ENCODE results near the gene GPR180. TPM values are rescaled to one million over a fixed set of nuclear protein-coding genes. Genes with fewer than 3 reads are reported as not detected.
A peak's percentile ranks its signal among the peaks of the same experiment; 100 is the strongest.

The GPR180 gene
- polyA plus RNA-seq, 3 donors = 1.0 to 1.1 (median 1.0) TPM

GRCh38 chr13:94660695-94661326, 59.2 kb downstream of the GPR180 start:
- H3K27ac ChIP-seq (ENCODE audit: low read depth in 1 of 2, low read length in 2 of 2) = no peak overlapping the region
- WGBS (ENCODE audit: insufficient coverage) = 20% methylated on average over 1 of the region's 6 CpGs
- Mint-ChIP-seq H3K4me1 (peaks cover 3% of the 10 kb centered on the region), H3K27ac (peak overlapping the region in 1 of 7 donors; percentile 9), H3K36me3 (no peaks in the 10 kb centered on the region), H3K4me3 (peak overlapping the region in 1 of 2 donors; percentile 46), H3K27me3 (ENCODE audit: low read depth in 3 of 3) (peaks cover 14 to 22% (median 17%) of the 10 kb centered on the region in 3 donors), H3K9me3 (peaks cover 0 to 3% (median 0%) of the 10 kb centered on the region in 7 donors)
- H3K4me1 ChIP-seq (ENCODE audit: control insufficient read depth in 1 of 2, insufficient read depth in 2 of 2, low read length in 2 of 2) = no peaks in the 10 kb centered on the region
- no peak overlapping the region for H3K4me2 ChIP-seq (replicated peaks; ENCODE audit: extremely low read depth, low read length, poor library complexity, severe bottlenecking)
- no peak for DNase-seq
- no peak overlapping the region for H3K9ac ChIP-seq (ENCODE audit: insufficient read depth, low read length, poor library complexity, severe bottlenecking)
- intact Hi-C loops (cut with micrococcal nuclease) = no loop called here
- H3K9me3 ChIP-seq (replicated peaks in 1 of 2; ENCODE audit: control insufficient read depth in 1 of 2, insufficient read depth in 1 of 2, low read length in 2 of 2) = no peaks in the 10 kb centered on the region
- H3K4me3 ChIP-seq (replicated peaks in 1 of 3; ENCODE audit: low read depth in 2 of 3, low read length in 3 of 3) = no peak overlapping the region
- H2AFZ ChIP-seq (ENCODE audit: insufficient read depth, low read depth, low read length, poor library complexity, severe bottlenecking) = no peak overlapping the region
- H3K36me3 ChIP-seq (replicated peaks in 1 of 2; ENCODE audit: control insufficient read depth in 1 of 2, insufficient read depth in 2 of 2, low read length in 2 of 2) = no peaks in the 10 kb centered on the region
- TF ChIP-seq CTCF (IDR thresholded peaks at IDR 0.05) = no peak
- no peaks in the 10 kb centered on the region for H3K79me2 ChIP-seq (ENCODE audit: insufficient read depth, low read length)
- peaks cover 14 to 25% of the 10 kb centered on the region in 2 donors for H3K27me3 ChIP-seq (ENCODE audit: control insufficient read depth in 2 of 2, insufficient read depth in 2 of 2, low read length in 2 of 2)
- no peaks in the 10 kb centered on the region for H4K20me1 ChIP-seq (ENCODE audit: insufficient read depth, low read length)

- Mint-ChIP-seq H3K4me3 (no peak overlapping the region), H3K27me3 (ENCODE audit: low read depth in 3 of 3) (peaks cover 16 to 22% (median 17%) of the 10 kb centered on the region in 3 donors), H3K4me1 (peaks cover 3% of the 10 kb centered on the region), H3K9me3 (peaks cover 0 to 2% (median 0%) of the 10 kb centered on the region in 7 donors), H3K27ac (no peak overlapping the region), H3K36me3 (no peaks in the 10 kb centered on the region)
- H3K36me3 ChIP-seq (replicated peaks in 1 of 2; ENCODE audit: control insufficient read depth in 1 of 2, insufficient read depth in 2 of 2, low read length in 2 of 2) = no peaks in the 10 kb centered on the region
- intact Hi-C loops (cut with micrococcal nuclease) = no loop called here
- WGBS (ENCODE audit: insufficient coverage) = 87% methylated on average over 3 of the region's 5 CpGs
- no peak for DNase-seq
- H3K4me1 ChIP-seq (ENCODE audit: control insufficient read depth in 1 of 2, insufficient read depth in 2 of 2, low read length in 2 of 2) = no peaks in the 10 kb centered on the region
- H3K27ac ChIP-seq (ENCODE audit: low read depth in 1 of 2, low read length in 2 of 2) = no peak overlapping the region
- H2AFZ ChIP-seq (ENCODE audit: insufficient read depth, low read depth, low read length, poor library complexity, severe bottlenecking) = no peak overlapping the region
- H3K9me3 ChIP-seq (replicated peaks in 1 of 2; ENCODE audit: control insufficient read depth in 1 of 2, insufficient read depth in 1 of 2, low read length in 2 of 2) = no peaks in the 10 kb centered on the region
- peaks cover 14 to 25% of the 10 kb centered on the region in 2 donors for H3K27me3 ChIP-seq (ENCODE audit: control insufficient read depth in 2 of 2, insufficient read depth in 2 of 2, low read length in 2 of 2)
- no peaks in the 10 kb centered on the region for H4K20me1 ChIP-seq (ENCODE audit: insufficient read depth, low read length)
- H3K4me2 ChIP-seq (replicated peaks; ENCODE audit: extremely low read depth, low read length, poor library complexity, severe bottlenecking) = no peak overlapping the region
- no peak overlapping the region for H3K9ac ChIP-seq (ENCODE audit: insufficient read depth, low read length, poor library complexity, severe bottlenecking)
- no peak for TF ChIP-seq CTCF (IDR thresholded peaks at IDR 0.05)
- H3K79me2 ChIP-seq (ENCODE audit: insufficient read depth, low read length) = no peaks in the 10 kb centered on the region
- H3K4me3 ChIP-seq (replicated peaks in 1 of 3; ENCODE audit: low read depth in 2 of 3, low read length in 3 of 3) = no peak overlapping the region
These were observed 59.7 kb downstream of the GPR180 start for GRCh38 chr13:94661406-94661805.

Data from CD14-positive monocyte (primary cell).